Inferior parietal cortex (tissue), 1 donor: ENCODE results near the gene CABCOCO1.
A peak's percentile ranks its signal among the peaks of the same experiment; 100 is the strongest.
"Not testable (repeated sequence)": the region's sequence is repeated elsewhere in the genome, so short reads cannot be mapped to it uniquely, and the experiment has no call there.

Experiments
- DNase-seq: peaks from one replicate; pipeline ENCODE4 v3.0.0-alpha.2; 2016; ENCODE audit errors: extremely low spot score

The CABCOCO1 gene

DNA sequence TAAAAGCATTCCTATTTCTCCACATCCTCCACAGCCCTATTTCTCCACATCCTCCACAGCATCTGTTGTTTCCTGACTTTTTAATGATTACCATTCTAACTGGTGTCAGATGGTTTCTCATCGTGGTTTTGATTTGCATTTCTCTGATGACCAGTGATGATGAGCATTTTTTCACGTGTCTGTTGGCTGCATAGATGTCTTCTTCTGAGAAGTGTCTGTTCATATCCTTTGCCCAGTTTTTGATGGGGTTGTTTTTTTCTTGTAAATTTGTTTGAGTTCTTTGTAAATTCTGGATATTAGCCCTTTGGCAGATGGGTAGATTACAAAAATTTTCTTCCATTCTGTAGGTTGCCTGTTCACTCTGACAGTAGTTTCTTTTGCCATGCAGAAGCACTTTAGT lies 49.4 kb downstream of the CABCOCO1 start:
- DNase-seq: not testable (repeated sequence)

DNA sequence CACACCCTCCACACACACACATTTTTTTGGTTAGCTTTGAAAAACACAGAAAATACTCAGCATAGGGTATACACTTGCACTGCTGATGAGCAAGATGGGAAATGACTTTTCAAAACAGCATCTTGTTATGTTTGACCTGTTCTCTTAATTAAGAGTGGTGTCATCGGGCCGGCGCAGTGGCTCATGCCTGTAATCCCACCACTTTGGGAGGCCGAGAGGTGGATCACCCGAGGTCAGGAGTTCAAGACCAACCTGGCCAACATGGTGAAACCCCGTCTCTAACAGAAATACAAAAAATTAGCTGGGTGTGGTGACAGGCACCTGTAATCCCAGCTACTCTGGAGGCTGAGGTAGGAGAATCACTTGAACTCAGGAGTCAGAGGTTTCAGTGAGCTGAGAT lies 56.7 kb downstream of the CABCOCO1 start:
- DNase-seq: not testable (repeated sequence)

DNA sequence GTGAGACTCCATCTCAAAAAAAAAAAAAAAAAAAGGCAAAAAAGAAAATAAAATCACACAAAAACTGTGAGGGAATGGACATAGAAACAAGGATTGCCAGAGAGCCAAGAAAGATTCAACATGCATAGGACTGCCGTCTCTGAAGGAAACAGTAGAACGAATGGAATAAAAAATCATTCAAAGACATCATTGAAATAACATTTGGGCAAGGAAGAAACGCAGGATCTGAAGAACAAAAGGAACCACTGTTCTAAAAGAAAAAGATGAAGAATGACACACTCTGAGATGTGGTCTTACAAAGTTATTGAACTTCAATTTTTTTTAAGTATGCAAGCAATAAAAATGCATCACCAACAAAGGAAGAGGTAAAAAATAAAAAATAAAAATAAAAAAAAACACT lies 57.2 kb downstream of the CABCOCO1 start:
- no peak for DNase-seq

DNA sequence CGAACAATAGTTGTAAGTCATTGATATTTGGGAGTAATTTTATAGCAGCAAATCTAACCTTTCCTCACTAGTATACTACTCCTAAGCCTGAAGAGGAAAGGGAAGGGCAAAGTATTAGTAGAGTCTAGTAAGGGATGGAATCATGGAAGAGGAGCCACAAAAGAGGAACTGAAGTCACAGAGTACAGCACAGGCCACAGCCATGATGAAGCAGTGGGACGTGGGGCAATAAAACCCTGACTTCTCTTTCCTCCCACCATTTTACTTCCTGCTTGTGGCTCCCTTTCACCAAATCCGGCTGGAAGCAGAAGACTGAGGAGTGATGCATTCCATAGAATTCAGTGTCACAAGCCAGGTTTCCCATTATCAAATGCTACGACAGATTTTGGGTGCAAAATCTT lies 58.7 kb downstream of the CABCOCO1 start:
- no peak for DNase-seq

DNA sequence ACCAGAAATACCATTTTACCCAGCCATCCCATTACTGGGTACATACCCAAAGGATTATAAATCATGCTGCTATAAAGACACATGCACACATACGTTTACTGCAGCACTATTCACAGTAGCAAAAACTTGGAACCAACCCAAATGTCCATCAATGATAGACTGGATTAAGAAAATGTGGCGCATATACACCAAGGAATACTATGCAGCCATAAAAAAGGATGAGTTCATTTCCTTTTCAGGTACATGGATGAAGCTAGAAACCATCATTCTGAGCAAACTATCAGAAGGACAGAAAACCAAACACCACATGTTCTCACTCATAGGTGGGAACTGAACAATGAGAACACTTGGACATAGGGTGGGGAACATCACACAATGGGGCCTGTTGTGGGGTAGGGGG lies 62.5 kb downstream of the CABCOCO1 start:
- DNase-seq: not testable (repeated sequence)

DNA sequence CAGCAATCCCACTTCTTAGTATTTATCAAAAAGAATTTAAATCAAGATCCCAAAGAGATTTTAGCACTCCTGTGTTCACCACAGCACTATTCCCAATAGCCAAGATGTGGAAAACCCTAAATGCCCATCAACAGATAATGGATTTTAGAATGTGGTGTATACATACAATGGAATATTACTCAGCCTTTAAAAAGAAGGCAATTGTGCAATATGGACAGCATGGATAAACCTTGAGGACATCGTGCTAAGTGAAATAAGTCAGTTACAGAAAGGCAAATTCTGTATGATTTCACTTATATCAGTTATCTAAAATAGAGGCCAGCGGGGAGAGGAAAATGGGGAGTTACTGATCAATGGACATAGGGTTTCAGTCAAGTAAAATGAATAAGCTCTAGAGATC lies 66.9 kb downstream of the CABCOCO1 start:
- DNase-seq: no peak

DNA sequence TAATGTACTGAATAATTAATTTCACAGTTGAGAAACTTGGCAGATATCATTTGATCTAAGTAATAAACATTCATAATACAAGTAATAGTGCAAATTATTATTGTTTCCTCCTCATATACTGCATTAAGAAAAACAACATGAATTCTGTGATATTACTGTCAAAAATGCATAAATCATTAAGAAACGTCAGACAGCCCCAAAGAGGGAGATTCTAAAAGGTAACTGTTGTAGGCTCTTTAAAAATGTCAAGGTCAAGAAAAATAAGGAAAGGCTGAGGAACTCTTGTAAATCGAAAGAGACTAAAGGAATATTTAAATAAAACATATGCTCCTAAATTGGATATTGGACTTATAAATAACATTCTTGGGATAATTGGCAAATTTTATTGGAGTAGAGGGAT lies 67.9 kb downstream of the CABCOCO1 start:
- DNase-seq: no peak

DNA sequence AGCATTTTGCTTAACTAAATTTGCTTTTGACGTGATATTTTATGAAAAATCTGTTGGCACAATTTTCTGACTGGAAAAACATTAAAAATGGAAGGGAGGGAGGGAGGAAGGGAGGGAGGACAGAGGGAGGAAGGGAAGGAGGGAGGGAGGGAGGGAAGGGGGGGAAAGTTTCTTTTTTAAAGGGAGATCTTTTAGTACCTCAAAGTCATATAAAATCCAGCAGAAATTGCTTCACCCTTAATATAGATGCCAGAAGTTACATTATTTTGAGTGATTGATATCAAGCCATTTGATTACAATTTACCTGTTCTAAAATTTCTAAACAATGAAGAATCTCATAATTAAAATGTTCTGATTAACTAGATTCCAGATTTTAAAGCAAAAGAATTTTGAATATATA lies 68.9 kb downstream of the CABCOCO1 start:
- no peak for DNase-seq

DNA sequence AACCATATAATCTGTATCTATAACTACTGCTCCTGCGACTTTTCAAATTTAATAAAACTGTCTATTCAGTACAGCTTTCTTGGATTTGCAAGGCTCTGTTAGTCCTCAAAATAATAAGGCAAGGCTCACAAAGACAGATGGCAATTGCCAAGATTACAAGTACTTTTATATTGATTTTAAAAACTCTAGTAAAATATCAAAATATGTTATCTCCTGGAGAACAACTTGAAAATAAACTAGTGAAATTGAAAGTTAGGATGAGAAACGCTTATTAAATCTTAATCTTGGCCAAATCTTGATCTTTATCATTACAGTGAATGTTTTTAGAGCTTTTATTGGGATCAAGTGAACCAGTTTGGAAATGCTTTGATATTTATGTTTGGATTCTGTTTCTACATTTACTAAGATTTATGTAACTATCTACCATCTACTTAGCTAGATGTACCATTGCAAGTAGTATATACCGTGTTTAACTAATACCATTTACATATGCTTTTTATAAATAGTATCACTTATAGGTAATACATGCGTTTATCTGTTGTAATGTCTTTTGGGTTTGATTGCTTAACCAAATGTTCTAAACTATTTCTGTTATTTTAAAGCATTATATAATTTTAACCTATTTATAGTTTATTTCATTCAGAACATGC lies 70.0 kb downstream of the CABCOCO1 start:
- DNase-seq: no peak

DNA sequence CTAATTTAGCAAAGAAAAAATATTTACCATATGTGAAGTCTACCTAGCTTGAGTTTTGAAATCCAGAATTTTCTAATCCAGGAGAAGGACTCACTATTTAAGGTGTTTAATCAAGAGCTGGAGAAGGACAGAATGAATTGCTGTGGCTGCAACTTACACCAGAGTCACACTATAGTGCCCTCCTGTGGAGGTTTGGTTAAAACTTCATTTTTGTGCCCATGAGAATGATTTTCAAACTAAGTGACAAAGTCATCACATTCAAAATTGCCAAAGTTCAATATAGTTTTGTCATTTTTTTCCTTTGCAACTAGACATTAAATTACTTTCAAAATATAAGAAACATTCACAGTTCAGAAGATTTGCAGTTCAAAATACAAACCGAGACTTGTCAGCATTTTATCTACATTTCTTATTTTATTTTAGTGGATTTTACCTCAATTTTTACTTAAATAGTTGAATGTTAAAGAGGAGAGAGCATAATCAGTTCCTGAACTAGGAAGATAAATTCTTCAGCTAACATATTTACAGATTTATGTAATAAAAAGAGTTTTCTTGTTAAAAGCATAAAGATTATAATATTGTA lies 70.7 kb downstream of the CABCOCO1 start:
- peak; percentile 84 for DNase-seq

DNA sequence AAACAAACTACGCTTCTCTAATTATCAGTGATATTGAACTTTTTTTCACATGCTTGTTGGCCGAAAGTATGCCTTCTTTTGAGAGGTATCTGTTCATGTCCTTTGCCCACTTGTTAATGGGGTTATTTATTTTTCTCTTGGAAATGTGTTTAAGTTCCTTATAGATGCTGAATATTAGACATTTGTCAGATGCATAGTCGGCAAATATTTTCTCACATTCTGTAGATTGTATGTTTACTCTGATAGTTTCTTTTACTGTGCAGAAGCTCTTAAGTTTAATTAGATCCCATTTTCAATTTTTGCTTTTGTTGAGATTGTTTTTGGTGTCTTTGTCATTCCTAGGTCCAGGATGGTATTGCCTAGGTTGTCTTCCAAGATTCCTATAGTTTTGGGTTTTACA lies 73.2 kb downstream of the CABCOCO1 start:
- no peak for DNase-seq

DNA sequence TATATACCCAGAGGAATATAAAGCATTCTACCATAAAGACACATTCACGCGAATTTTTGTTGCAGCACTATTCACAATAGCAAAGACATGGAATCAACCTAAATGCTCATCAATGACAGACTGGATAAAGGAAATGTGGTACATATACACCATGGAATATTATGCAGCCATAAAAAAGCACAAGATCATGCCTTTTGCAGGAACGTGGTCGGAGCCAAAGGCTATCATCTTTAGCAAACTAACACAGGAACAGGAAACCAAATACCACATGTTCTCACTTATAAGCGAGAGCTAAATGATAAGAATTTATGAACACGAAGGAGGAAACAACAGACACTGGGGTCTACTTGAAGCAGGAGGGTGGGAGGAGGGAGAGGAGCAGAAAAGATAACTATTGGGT lies 74.7 kb downstream of the CABCOCO1 start:
- DNase-seq: not testable (repeated sequence)

DNA sequence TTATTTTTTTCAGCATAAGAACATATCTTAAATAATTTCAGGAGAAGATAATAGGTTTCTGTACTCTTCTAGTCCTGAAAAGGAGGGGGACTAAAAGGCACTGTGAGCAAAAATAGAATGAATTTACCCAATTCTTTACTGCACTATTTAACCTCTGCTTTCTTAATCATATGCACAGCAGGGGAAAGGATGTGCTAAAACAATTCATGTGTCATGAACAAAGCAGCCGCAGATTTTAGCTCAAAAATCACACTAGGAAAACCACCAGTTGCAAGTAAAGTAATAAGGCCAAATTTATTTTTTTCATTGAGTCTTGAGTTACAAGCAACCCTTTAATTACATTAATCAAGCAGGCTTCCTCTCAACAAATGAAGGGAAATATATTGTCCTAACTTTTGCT lies 80.1 kb downstream of the CABCOCO1 start:
- no peak for DNase-seq

DNA sequence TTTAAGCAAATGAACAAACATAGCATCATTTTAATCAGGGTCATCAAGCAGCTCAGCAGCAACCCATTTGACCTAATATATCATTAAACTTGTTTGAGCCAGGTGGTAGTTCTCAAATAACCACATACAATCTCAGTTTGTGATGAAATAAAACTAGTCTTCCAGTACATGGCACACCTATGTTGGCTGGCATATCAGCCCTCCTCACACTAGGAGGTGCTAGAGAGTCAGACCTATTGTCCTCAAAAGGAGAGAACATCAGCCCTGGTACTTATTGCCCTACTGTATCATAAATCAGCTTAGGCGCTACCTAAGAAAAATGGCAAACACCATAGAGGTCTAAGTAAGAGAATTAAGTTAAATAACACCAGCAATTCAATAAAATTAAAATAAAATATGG lies 81.7 kb downstream of the CABCOCO1 start:
- DNase-seq: no peak

DNA sequence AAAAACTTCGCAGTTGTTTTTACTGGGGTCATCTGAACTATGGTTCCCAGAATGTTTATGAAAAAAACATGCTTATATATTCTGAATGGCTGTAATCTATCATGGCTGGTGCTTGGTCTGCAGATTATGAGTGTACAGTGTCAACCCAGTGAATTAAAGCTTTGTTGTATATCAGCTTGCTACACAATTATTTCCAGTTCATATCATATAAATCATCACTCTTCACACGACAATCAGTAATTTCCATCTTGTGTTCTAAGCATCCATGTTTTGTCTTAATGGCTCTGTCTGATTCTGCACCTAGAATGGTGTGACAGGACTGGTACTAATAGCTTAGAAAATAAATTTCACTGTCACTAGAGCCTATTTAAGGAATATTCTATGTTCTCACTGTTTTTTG lies 83.6 kb downstream of the CABCOCO1 start:
- no peak for DNase-seq

DNA sequence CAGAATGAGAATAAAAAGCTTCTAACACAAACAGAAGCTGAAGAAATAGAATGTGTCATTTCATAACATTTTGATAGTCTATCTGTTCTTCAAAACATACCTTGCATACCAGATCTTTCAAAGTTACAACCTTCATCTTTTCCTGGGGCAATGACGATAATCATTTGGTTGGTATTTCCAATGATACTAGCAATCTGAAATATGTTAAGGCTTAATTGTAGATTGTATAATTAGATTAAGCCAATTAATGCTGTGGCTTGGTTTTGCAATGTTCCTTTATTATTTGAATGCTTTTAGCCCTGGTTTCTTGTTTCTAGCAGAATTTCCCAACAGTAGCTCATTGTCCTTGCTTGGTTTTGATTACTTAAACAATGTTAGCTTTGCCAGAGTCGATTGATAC lies 84.6 kb downstream of the CABCOCO1 start:
- DNase-seq: no peak

DNA sequence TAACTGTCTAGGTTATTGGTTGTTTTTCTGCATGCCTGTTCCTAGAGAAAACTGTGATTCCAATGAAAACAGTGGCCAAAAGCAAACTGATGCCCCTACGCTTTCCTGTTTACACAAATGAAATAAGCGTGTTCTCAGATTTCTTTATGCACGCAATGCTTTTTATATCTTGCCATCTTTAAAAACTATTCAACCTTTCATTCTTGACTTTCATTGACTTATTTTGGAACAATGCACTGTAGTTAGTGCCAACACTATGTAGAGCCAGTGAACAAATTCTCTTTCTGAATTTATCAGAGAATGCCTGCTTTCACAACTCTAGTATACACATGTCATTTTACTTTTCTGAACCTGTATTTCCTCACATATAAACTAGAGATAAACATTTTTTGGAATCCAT lies 86.6 kb downstream of the CABCOCO1 start:
- no peak for DNase-seq

DNA sequence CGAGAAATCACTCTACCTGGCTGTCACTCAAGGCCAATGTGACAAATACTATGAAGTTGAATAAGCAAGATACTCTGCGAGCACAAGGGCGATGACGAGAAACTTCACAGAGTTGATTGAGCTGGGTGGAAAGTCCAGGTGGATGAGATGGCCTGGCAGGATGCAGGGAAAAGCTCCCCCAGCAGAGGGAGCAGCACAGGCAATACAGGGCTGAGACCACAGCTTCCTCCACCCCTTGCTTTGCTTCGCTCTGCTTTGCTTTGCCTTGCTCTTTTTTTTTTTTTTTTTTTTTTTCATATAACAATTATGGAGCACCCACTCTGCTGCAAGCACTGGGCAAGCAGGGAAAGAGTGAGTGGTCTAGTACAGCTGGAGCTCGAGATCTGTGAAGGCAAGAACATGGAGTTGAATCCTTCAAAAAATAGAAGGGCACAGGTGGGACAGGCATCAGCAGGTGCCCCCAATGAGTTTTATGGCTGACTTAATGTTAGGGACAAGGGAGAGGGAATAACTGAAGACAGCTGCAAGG lies 88.3 kb downstream of the CABCOCO1 start:
- DNase-seq: no peak

DNA sequence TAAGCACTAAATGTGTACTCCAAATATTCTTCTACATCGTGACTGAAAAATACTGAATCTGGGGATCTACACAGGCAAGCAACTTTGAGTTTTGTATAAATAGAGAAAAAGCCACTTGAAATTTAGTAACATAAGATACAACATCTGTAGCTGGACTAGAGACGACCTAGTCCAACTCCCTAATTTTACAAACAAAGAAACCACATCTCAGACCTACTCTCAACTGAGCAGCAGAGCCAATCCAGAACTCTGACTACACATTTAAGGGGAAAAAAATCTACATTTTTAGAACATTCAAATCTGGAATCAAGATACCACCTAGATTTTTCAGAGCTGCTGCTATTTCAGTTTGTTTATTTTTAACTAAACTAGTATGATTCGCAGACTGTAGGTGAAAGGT lies 88.9 kb downstream of the CABCOCO1 start:
- DNase-seq: no peak

DNA sequence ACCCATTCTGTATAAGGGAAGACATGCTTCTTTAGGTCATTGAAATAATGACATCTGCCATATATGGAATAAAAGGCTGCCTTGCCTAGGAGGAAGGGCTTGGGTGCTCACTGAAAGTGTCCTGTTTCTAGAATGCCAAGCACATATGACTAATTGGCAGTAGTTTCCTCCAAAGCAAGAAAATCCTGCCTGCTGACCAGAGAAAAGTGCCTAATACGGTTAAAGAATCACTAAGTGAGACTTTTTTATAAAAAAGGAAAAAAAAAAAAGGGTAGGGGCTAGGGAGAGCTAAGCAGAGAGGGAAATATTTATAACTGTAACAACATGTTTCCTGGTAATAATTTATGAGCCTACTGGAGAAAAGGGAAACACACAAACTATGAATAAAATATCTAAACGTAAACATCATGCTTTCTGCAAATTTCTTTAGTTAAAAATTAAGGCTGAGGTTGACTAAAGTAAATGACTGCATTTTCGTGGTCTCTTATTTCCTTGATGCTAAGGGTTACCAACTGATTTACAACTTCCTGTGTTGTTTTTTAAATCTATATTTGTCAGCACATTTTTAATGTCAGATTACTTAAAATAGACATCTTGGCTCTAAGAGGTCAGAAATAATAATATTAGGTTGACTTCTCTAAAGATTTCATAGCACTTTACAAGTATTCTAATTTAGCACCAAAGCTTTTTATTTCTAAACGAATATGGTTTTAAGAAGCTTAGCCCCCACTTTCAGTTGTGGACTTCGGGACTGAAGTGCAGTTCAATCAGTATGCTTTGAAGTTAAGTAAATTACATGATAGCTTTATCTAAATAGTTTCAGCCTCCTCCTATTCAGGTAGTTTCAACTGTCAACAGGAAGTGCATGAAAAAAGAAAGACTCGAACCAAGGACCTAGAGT lies 89.6 kb downstream of the CABCOCO1 start:
- DNase-seq: no peak

DNA sequence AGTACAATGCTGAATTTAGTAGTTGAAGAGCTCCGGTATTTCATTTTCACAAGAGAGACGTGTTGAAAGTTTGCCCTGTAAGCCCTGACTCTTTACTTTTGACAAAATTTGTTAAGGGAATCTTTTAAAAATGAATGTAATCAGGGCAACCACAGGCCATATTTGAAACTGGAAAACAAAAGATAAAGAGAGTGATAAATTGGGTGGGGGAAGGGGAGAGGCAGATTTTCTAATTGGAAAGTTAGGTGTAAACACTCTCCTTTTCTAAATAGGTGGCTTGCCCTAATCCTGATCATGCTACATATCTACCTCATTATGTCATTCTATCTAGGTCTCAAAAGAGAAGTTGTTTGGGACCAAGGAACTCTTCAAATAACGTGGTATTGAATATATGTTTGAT lies 90.7 kb downstream of the CABCOCO1 start:
- no peak for DNase-seq
